Activated T-helper 1 cell treated with anti-CD3 and anti-CD28 coated beads, Interleukin-2, amount 50 U/mL, for 16 hours (primary cell): Measurements from ENCODE around the gene RASSF1.
A peak's percentile ranks its signal among the peaks of the same experiment; 100 is the strongest.

Experiments used
- DNase-seq, 2 donors: peaks; one replicate each; pipeline ENCODE4 v3.0.0-alpha.2; 2020; ENCODE audit warnings: low read depth in 1 of 2, low spot score in 1 of 2

RASSF1 gene

DNA sequence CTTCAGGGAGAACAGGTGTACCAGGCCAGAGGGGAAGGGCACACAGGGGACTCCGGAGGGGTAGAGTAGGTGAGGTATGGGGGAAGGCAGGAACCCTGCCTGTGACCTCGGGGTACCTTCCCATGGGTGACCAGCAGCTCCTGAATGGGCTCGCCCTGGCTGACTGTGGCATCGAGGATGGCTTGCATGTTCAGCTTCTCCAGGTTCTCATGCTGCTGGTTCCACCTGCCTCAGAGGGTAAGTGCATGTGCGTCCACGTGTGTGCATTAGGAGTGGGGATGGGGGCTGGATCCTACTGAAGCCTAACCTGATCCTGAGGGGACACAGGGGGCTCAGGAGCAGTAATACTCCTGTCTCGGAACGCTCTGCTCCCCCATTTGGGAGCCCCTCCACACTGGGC lies 4.4 kb upstream of the RASSF1 start:
- no peak for DNase-seq

DNA sequence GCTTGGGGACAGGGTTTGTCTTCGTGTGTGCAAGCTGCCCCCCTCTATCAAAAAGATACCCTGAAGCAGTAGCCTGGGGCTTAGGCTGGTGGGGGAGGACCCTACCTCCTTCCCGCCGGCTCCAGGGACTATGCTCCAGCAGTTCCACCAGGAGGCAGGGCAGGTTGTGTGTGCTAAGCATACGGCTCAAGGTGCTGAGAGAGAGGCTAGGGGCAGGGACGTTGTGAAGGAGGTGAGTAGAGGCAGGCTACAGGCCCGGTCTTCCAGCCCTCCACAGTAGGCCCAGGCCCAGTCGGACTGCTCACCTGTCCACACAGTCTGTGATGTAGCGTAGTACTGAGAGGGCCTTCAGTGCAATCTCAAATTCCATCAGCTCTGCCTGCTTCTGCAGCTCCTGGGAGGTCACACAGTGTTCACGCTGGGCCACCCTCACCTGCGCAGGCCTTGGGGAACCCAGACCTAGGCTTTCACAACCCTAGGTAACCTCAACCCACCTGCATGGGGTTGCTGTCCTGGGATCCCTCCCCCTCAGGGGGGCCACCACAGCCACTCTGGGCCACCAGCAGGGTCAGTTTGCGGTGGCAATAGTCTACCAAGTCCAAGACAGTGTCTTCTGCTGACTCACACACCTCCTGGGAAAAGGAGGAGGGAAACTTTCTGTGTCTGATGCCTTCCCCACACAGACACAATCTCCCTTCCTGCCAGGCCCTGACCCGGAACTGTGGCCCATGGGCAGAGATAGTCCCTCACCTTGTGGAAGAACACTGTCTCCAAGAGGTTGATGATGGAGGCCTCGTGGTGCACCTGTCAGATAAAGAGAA lies 2.4 kb upstream of the RASSF1 start:
- no peak for DNase-seq

DNA sequence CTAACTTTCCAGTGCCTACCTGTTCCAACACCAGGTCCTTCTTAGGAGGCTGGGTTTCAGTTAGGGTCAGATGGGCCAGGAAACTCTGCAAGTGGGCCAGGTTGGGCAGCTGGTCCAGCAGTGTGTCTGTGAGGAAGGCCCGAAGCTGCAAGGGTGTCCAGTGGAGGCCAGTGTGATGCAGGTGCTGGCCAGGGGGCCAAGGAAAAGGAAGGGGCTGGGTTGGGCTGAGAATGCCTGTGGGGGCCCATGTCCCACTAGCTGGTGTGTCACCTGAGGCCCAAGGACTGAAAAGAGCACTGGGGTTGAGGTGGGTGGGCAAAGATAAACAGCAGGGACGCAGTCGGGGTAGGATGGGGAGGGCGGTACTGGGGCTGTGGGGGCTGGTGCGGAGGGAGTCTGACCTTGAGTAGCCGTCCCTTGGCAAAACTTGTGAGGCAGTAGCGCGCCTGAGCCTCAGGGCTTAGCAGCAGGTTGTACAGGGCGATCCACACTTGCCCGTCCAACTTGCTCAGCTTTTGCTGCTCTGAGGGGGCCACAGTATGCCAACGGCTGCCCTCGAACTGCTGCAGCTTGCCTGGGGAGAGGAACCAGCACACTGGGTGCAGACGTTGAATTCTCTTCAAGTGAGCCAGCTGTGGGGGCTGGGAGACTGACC lies 1.5 kb upstream of the RASSF1 start:
- no peak for DNase-seq

DNA sequence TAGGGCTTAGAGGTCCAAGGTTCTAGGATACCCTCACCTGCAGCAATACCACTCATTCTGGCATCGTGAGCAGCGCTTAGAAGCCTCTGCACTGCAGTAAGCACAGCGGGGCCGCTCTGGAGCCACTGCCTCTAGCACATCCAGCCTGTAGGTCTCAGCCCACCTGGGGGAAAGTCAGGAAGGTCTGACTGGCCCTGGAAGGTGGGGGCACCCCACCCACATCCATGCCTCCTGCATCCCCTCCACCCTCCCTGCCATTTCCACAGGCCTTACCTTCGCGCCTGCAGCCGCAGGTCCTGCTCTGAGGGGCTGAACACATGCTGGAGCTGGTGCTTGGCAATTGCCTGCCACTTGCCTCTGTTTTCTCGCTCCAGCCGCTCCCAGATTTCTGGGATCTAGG lies 901 bp upstream of the RASSF1 start:
- DNase-seq: no peak

DNA sequence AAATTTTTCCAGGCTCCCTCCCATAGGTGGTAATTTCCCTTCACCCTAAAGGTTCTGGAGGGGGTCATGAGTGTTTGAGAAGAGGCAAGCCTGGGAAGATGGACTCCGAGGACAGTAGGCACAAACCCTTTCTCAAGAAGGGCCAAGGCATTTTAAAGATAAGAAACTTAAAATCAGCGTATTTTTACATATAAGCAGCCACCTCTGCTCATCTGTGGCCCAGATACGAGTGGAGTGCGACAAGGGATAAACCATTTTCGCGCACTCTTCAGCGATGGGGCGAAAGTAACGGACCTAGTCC lies 539 bp downstream of the RASSF1 start:
- DNase-seq: no peak

DNA sequence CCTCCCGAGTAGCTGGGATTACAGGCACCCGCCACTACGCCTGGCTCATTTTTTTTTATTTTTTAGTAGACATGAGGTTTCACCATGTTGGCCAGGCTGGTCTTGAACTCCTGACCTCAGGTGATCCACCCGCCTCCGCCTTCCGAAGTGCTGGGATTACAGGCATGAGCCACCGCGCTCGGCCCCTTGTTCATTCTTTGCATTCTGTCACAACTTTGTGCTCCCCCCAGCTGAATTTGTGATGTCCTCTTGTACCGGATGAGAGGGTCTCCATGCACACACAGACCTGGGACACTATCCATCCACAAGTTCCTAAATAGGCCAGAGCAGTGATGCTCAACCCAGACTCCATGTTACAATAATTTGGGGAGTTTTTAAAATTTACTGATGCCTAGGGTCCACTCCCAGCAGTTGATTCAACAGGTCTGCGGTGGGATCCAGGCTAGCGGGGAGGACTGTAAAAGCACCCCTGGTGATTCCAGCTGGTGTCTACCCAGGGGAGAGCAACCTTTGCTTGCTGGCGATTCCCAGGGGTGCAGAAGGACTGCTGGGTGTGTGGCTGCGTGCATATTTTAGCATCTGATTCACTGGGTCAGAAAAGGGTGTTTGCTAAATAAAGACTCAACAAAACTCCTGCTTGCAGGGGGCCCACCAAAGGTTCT lies 1.0 kb downstream of the RASSF1 start:
- no peak for DNase-seq

DNA sequence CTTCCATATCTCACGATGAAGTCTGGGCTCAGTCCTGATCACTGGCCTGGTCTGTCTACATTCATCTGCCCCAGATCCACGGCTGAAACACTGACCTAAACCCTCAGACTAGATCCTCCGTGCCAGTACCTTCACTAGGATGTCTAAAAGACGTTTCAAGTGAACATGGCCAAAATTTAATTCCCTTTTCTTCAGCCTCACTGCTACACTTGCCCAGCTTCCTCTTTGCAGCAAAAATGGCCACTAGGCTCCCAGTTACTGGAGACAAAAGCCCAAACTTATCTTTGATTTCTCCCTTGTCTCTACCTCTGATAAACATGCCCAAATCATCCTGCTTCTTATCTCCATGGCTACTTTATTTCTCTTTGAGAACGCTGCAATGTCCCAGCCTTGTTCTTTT lies 1.7 kb downstream of the RASSF1 start:
- no peak for DNase-seq

DNA sequence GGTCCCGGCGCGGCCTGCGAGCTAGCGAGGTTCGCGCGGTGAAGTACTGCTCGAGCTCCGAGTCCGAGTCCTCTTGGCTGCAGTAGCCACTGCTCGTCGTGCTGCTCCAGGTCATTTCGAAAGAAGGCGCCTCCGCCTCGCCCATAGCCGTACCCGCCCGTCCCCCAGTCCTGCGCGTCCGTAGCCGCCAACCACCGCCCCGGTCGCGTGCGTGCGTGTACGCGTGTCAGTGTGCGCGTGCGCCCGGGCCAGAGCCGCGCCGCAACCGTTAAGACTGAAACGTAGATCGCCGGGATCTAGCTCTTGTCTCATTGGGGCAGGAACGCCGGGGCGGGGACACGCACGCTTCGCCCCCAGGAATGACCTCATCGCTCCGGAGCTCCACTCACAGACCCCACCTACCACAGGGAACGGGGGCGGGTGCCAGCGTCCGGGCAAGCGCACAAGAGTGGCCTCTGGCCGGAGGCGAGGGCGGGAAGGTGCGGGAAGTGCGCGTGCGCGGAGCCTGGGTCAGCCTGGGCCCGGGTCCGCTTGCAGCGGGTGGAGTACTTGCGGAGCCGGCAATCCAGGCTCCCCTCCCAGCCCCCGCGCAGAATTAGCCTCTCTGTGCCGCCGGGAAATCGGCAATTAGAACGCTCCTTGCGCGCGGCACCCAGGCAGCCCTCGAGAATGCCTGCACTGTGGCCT lies 3.3 kb downstream of the RASSF1 start:
- DNase-seq: peak; percentile 82 to 91

DNA sequence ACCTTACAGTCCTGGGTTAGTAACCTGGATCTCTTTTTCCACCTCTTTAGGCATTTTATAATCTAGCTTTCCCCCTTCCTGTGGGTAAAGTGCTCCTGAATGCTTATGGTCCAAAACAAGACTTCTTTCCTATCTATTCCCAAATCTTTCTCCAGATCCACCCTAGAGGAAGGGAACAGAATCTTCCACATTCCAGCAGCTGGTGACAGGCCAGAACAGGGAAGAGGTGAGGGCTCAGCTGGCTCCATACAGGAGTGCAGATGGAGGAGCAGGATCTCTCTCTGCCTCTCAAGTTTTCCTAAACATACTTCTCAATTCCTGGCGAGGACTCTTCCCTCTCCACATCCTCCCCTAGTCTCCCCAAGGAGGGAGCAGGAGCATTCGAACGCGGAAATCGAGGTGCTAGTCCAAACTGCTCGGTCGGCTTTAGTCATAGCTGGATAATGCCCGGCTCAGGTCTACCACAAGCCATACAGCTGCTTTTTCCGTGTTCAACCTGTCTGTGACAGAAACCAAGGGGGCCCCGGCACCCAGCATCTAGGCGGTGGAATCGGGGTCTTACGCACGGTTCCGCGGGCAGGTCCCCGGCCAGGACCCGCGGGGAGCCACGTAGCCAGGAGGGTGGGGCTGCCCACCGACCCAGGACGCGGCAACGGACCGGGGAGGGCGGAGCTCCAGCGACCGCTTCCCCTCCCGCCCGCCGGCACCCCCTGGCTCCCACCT lies 4.0 kb downstream of the RASSF1 start:
- no peak for DNase-seq

DNA sequence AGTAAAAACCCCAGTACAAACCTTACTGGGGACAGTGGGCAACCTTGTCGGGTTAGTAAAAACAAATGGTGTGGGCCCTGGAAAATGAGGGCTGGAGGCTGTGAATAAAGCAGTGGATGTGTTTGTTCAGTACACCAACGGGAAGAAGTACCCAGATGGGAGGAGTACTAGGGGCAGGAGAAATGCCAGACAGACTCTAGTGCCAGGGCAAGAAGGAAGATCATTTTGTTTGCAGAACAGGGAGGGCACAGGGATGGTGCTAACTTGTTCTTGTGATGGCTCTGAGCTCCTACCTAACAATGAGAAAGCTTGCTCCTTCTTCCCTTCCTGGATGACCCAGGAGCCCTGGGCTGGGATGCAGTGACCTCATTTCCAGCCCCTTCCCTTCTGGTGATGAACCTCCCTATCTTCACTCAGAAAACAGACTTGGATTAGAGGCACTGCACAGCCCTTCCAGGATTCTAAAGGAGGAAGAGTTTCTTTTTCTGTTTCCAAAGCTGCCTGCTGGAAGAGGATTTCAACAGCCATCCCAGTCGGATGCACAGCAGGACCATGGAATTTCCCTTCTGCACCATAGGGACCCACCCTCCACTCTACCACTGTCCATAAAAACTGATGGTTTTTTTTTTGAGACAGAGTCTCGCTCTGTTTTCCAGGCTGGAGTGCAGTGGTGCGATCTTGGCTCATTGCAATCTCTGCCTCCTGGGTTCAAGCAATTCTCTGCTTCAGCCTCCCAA lies 6.1 kb downstream of the RASSF1 start:
- DNase-seq: no peak

DNA sequence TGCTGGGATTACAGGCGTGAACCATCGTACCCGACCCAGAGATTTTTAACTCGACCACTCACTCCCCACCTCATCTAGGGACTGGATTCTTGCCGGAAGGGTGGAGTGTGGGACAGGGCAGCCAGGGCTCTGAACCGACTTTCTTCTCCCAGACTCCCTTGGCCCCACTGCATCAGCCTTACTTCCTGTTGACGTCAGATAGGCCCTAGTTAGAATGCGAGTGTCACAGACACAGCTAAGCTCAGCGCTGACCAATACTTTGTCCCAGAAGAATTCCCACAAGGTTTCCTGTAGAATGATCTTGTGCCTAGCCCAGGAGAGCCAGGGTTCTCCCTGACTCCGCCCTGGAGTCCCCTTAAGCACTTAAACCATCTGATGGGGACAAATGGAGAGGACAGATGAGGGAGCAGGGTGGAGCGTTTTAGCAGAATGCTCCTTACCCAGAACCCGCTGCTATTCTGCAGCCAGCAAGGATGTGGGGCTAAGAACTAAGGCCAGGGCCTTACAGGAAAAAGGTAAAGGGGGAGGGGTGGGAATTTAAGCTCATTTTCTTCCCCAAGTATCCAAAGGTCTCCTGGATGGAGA lies 6.8 kb downstream of the RASSF1 start:
- DNase-seq: no peak

DNA sequence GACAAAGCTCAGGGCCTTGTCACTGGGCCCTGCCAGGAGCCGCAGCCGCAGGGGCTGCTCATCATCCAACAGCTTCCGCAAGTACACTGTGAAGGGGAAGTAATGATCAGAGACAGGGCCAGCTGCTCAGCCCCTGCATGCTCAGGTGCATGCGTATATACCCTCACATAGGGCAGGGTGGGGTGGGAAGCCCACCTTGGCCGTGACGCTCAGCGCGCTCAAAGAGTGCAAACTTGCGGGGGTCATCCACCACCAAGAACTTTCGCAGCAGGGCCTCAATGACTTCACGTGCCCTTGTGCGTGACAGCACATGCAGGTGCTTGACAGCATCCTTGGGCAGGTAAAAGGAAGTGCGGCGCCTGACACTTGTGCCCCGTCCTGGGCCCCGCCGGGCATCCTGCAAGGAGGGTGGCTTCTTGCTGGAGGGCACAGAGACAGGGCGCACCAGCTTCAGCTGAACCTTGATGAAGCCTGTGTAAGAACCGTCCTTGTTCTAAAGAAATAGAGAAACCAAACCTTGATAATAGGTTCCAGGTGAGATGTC lies 9.2 kb downstream of the RASSF1 start:
- DNase-seq: no peak

DNA sequence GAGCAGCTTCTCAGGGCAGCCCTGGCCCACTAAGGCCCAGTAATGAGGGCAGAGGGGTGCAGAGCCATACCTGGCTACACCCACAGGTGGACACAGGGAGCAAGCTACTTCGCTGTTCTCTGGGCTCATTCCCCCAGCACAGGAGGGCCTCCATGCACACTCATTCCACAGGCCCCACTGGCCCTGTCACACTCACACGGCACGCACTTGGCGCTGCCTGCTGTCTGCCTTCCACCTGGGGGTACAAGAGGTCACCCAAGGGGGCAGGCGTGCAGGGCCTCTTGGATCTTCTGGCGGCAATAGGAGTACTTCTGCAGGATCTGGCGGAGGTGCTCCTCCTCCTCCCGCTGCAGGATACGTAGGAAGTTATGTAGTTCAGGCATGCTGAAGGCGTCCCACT lies 10.3 kb downstream of the RASSF1 start:
- DNase-seq: no peak

DNA sequence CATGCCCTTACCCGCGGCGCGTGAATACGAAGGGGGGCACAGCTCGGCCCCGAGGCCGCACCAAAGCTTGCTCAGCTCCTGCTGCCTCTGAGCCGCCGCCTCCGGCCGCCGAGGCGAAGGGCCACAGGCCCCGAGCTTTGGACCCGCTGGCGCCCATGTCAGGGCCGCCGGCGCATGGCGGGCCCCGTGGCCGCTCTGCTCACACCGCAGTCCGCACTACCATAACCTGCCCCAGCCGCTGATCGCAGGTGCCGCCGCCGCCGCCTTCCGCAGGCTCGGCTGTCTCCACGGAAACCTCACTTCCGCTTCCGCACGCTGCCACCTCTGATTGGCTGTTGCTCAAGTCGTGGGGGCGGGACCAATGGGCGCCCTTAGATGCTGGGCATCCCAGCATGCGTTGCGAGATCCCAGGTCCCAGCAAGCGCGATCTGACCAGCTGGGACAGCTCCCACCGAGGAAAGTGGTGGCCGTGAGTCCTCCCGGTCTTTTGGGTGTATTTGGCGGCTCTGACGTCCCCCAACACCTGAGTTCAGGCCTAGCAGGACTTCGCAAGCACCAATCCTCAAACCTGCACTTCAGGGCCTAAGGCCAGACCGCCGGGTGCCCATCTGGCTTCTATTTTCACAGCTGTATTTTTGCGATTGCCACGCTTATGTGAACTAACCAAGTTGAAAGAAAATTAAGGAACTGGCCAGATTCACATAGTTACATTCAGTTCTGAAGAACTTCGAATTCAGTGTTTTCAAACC lies 12.5 kb downstream of the RASSF1 start, which contains the start of gene TUSC2:
TUSC2 (minus strand) TSS at position 281 of the 749 bp plus-strand sequence; CDS start at position 157, 124 bp downstream.
- peak; percentile 90 for DNase-seq

DNA sequence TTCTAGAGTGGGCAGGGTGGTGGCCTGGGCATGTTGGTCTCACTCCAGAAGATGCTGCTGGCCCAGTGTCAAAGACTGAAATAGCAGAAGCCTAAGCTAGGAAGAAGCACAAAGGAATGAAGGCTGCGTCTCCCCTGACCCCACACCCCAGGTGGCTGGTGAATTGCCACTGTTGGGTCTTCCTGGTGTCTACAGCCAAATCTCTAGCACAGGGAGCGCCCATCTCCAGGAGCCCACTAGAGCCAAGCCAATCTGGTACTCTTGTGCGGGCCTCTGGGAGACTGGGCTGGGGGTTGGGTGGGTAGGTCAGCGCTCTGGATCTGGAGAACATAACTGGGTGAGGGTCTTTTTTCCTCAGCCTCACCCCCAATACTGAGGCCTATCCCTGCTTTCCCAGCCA lies 13.5 kb downstream of the RASSF1 start:
- DNase-seq: no peak

DNA sequence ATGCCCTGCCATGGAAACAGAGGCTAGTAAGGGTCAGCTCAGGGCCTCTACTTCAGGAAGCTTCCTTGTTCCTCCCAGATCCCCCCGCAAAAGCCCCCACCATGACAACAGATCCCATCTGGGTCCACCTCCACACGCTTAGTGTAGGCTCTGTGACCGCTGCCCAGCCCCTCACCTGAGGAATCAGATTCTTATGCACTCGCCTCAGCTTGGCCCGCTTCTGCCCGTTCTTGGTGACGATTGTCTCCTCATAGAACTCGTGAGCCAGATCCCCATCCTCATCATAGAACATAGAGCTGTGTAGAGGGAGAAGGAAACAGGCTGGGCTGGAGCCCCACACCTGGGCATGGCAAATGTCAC lies 14.5 kb downstream of the RASSF1 start:
- no peak for DNase-seq

DNA sequence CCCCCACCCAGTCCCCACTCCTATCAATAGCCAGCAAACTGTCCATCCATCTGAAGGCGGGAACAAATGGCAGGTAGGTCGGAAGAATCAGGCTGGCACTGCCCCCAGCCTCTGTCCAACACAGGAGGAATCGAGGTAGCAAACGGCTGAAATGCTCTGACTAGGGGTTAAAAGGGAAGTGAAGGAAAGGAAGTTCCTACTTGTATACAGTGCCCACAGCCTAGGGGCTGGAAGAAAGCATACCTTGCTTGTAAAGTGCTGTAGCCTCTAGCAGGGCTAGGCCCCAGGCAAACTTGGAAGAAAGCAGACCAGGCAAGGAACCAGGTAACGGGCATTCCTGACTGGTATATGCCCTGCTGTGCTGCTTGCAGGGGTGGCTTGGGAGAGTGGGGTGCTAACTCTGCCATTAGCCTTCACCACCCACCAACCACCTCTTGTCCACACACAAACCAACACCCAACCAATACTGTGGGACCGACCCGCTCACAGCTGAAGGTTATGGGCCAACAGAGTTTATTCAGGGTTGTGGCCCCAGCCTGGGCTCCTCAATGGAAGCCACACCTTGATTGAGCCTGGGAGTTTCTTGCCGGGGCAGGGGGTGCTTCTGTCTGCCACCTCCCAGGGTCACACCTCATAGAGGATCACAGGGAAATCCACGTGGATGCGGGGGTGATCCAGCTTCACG lies 15.0 kb downstream of the RASSF1 start:
- DNase-seq: no peak

DNA sequence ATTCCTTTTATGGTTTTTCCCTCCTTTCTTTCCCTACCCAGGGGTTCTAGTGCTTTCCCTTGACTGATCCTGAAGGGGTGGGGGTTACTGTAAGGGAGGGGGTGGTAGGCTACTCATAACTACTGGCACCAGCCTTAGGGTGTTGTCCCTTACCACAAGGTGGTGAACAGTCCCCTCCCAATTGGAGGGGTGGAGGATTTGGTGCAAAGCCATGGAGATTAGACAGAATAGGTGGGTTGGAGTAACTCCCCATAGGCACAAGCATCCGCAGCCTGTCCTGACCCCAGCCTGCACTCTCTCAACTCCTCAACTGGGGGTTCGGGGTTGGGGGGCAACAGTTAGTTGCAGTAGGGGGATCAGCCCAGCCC lies 15.5 kb downstream of the RASSF1 start:
- no peak for DNase-seq
